Right lobe of liver (tissue), 6 donors: ENCODE measurements around the gene BCO2. TPM values are rescaled to one million over a fixed set of nuclear protein-coding genes. Genes with fewer than 3 reads are reported as not detected.
"Not testable (repeated sequence)": the region's sequence is repeated elsewhere in the genome, so short reads cannot be mapped to it uniquely, and the experiment has no call there.

Experiments
- ATAC-seq, 4 donors: fragments of 200-7000 bp; cut with Tn5 transposase; one replicate each; pipeline ENCODE4 v1.9.1; 2020; ENCODE audit warnings: mild to moderate bottlenecking in 4 of 4, moderate library complexity in 4 of 4
- DNase-seq, 3 donors: peaks; one replicate each; pipeline ENCODE4 v3.0.0-alpha.2; 2020
- H3K27ac ChIP-seq, 3 donors: fragments of 200-600 bp; one replicate each; pipeline ENCODE4 v1.8.0; 2022
- H3K27me3 ChIP-seq, 2 donors: fragments of 200-600 bp; one replicate each; pipeline ENCODE4 v1.8.0; 2022
- H3K36me3 ChIP-seq, 4 donors: fragments of 200-600 bp; sonication (generic) in 1 of 4; one replicate each; pipeline versions ENCODE4 v1.5.1 to v1.8.0; 2017 to 2022; ENCODE audit warnings: control low read depth in 1 of 4
- H3K4me1 ChIP-seq, 4 donors: fragments of 200-600 bp; sonication (generic) in 1 of 4; one replicate each; pipeline versions ENCODE4 v1.5.1 to v1.8.0; 2017 to 2022; ENCODE audit warnings: control low read depth in 1 of 4
- H3K4me3 ChIP-seq, 3 donors: fragments of 200-600 bp; one replicate each; pipeline ENCODE4 v1.8.0; 2022
- H3K9me3 ChIP-seq, 4 donors: fragments of 200-600 bp; sonication (generic) in 1 of 4; one replicate each; pipeline versions ENCODE4 v1.5.1 to v1.8.0; 2017 to 2022; ENCODE audit warnings: control low read depth in 1 of 4
- POLR2A ChIP-seq: fragments of 450-650 bp; IDR thresholded peaks from one replicate; pipeline ENCODE4 v1.6.1; 2017; ENCODE audit warnings: antibody characterized with exemption, mild to moderate bottlenecking
- WGBS: methylation state at CpG from one replicate; pipeline ENCODE4 v1.1.6; 2018; ENCODE audit warnings: low coverage, low lambda C conversion rate; ENCODE audit not compliant: insufficient coverage; ENCODE audit errors: missing lambda C conversion rate; 5-methylcytosine and 5-hydroxymethylcytosine counted together
- intact Hi-C, 2 donors: fragments of 100-400 bp; cut with DNase I; formaldehyde crosslinking; loops; one replicate each; pipeline versions ENCODE4 v1.11.2 to v1.14.1; 2022
- total RNA-seq, 6 experiments: library from RNA; depleted of rRNA in 2 of 6; stranded (reverse); fragments of >200 nt in 2 of 6; fragmentation: NEBNext Ultra II Directional in 3 of 6; extraction: Animal tissue kit (Norgen Biotek cat#: 25700) in 3 of 6; gene quantifications; one replicate each; pipeline versions ENCODE4 v1.1.0 to v1.2.4, GENCODE V29; 2016 to 2023
- TF ChIP-seq, protein P1 (sequence below), 4 donors: fragments of 200-600 bp in 3 of 4; fragments of 450-650 bp in 1 of 4; IDR thresholded peaks; one replicate each; pipeline versions ENCODE4 v1.5.1 to v1.8.0; 2016 to 2022; ENCODE audit warnings: antibody characterized with exemption in 4 of 4, mild to moderate bottlenecking in 2 of 4
- donor health status: DM: no; HTN: yes; CAD: no.
- donor health status: DM: no; HTN: no; CAD: no.
- donor health status: DM: no; HTN: no; CAD: no.
- donor health status: DM: no; HTN: yes; CAD: no.
- donor health status: DM: no; HTN: yes; CAD: no.

BCO2 gene
- total RNA-seq, 6 experiments from 2014 or later: 33.3 to 118 (median 75.5) TPM

DNA sequence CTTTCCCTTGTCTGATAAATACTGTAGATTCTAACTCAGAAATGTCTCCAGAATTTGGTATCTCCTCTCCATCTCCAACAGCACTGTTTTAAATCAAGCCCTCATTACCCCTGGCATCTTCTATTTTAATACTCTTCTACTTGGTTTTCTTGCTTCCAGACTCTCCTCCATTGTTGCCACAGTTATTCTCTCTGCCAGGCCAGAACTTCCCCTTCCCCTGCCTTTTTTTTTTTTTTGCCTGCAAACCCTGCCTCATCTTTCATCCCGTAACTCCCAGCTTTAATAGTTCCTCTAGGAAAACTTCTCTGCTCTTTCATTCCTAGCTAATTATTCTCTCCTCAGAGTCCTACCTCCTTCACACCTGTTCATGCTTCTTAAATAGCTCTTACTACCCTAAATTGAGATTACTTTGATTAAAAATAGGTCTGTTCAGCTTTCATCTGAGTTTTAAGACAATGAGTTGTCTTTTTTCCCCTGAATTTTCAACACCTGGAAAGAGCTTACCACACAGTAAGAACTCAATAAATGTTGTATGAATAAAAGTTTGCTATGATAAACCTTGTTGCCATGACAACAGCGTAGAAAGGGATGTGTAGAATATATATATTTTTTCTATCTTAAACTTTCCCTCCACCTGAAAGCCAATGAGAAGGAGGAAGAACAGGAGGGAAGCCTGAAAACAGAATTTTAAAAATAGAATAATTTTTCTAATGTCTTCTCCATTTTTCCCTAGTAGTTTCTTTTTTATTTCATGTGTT, 15.0 kb upstream of the BCO2 start:
- ATAC-seq: no peak
- no peak for DNase-seq
- no peak for TF ChIP-seq POLR2A
- TF ChIP-seq, protein P1, sequence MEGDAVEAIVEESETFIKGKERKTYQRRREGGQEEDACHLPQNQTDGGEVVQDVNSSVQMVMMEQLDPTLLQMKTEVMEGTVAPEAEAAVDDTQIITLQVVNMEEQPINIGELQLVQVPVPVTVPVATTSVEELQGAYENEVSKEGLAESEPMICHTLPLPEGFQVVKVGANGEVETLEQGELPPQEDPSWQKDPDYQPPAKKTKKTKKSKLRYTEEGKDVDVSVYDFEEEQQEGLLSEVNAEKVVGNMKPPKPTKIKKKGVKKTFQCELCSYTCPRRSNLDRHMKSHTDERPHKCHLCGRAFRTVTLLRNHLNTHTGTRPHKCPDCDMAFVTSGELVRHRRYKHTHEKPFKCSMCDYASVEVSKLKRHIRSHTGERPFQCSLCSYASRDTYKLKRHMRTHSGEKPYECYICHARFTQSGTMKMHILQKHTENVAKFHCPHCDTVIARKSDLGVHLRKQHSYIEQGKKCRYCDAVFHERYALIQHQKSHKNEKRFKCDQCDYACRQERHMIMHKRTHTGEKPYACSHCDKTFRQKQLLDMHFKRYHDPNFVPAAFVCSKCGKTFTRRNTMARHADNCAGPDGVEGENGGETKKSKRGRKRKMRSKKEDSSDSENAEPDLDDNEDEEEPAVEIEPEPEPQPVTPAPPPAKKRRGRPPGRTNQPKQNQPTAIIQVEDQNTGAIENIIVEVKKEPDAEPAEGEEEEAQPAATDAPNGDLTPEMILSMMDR (IDR thresholded peaks at IDR 0.05): no peak
- 71% methylated on average over 2 of the region's 2 CpGs for WGBS
- H3K27me3 ChIP-seq: no peaks in the 10 kb centered on the region
- H3K4me1 ChIP-seq: peaks cover 0 to 19% (median 8%) of the 10 kb centered on the region in 4 donors
- H3K36me3 ChIP-seq: no peaks in the 10 kb centered on the region
- intact Hi-C loops: no loop called here
- H3K4me3 ChIP-seq: no peak overlapping the region
- no peaks in the 10 kb centered on the region for H3K9me3 ChIP-seq
- peak overlapping the region in 1 of 3 donors; percentile 20 for H3K27ac ChIP-seq

DNA sequence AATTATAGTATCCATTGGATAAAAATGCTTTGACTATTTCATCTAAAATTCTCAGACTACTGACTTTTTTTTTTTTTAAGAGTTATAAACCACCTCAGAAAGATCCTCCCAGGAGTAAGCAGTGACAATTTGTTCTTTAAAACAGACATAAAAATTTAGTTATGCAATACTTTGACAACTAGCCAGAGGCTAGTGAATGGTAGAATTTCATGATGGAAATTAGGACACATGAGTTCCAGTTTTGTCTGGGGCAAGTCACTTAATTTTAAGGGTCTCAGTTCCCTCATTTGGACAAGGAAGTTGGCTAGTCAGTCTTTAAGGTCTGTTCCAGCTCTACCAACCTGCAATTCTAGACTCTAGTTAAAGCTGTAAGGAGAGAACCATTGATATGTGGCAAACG, 14.3 kb upstream of the BCO2 start:
- WGBS: 31% methylated on average over 1 of the region's 1 CpG
- intact Hi-C loops: no loop called here
- Histone ChIP-seq H3K4me3 (no peak overlapping the region), H3K27ac (peak overlapping the region in 1 of 3 donors; percentile 12), H3K4me1 (peaks cover 0 to 20% (median 8%) of the 10 kb centered on the region in 4 donors), H3K36me3 (no peaks in the 10 kb centered on the region), H3K27me3 (no peaks in the 10 kb centered on the region), H3K9me3 (no peaks in the 10 kb centered on the region)
- TF ChIP-seq, protein P1 (IDR thresholded peaks at IDR 0.05): no peak
- TF ChIP-seq POLR2A: peak; percentile 26
- DNase-seq (no peak), ATAC-seq (peak in 2 of 4 donors; percentile 17 to 42)

DNA sequence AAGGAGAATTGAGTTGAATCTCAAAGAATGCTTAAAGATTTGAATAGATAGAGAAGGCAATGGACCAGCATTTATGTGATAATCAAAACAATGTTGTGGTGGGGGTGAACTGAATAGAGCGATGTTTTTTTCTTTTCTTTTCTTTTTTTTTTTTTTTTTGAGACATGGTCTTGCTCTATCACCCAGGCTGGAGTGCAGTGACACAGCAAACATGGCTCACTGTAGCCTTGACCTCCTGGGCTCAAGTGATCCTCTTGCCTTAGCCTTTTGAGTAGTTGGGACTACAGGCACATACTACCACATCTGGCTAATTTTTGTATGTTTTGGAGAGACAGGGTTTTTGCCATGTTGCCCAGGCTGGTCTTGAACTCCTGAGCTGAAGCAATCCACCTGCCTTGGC, 13.1 kb upstream of the BCO2 start:
- H3K27ac ChIP-seq, H3K9me3 ChIP-seq, H3K27me3 ChIP-seq, intact Hi-C loops, H3K4me3 ChIP-seq, ATAC-seq, H3K36me3 ChIP-seq, DNase-seq: not testable (repeated sequence)
- H3K4me1 ChIP-seq: peaks cover 0 to 24% (median 8%) of the 10 kb centered on the region in 4 donors
- WGBS: no CpG with 5 or more reads among the region's 1 CpG

DNA sequence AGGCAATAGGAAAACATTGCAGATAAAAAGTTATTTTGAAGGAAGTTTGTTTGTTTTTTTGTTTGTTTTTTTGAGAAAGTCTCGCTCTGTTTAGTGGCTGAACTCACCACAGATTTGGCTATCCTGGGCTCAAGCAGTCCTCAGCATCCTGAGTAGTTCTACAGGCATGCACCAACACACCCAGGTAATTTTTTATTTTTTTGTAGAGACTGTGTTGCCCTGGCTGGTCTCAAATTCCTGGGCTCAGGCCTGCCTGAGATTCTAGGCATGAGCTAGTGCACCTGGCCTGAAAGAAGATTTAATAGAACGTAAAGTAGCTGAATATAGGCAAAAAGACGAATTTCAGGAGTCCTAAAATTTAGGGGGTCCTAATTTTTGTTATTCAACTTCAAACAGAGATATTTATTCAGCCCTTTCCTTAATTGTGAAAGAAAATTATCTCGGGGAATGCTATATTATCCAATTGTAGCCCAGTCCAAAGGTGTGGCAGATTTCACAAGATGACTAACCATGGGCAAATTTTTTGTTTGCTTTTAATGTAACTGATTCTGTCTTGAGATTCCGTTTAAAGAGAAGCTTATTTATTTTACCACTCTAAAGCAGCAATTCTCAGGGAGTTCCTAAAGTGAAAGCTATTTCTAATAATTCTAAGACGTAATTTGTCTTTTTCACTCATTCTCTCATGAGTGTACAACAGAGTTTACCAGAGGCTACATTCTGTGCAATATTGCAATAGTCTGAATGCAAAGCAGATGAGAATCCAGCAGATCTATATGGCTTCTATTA, 12.4 kb upstream of the BCO2 start:
- no peaks in the 10 kb centered on the region for H3K9me3 ChIP-seq
- intact Hi-C loops: no loop called here
- peak overlapping the region in 1 of 3 donors; percentile 25 for H3K4me3 ChIP-seq
- WGBS: 38% methylated on average over 6 of the region's 6 CpGs
- peak overlapping the region in 2 of 3 donors; percentile 8 to 9 for H3K27ac ChIP-seq
- TF ChIP-seq POLR2A: no peak
- TF ChIP-seq, protein P1 (IDR thresholded peaks at IDR 0.05): no peak
- peak in 3 of 4 donors; percentile 31 to 57 (median 57) for ATAC-seq
- H3K36me3 ChIP-seq: no peaks in the 10 kb centered on the region
- no peaks in the 10 kb centered on the region for H3K27me3 ChIP-seq
- no peak for DNase-seq
- peaks cover 0 to 24% (median 6%) of the 10 kb centered on the region in 4 donors for H3K4me1 ChIP-seq
